ENCODE measurements around the gene GAA. TPM values are rescaled to one million over a fixed set of nuclear protein-coding genes. Genes with fewer than 3 reads are reported as not detected.

GAA gene
- total RNA-seq, 2 experiments from 2014 or later, result 43.2 to 51.6 TPM

- no peak overlapping the region for H3K4me3 ChIP-seq (ENCODE audit: low read depth, low read length, poor library complexity, severe bottlenecking)
- no peaks in the 10 kb centered on the region for H3K9me3 ChIP-seq (ENCODE audit: low read length)
- H2AFZ ChIP-seq (ENCODE audit: low read length), result no peak overlapping the region
- POLR2A ChIA-PET, result interaction anchor here (0.7 kb wide), 1 partner anchor 156 kb away, joined by 3 read pairs; no protein-coding TSS in a partner anchor
- no peaks in the 10 kb centered on the region for H4K20me1 ChIP-seq (ENCODE audit: insufficient read depth, low read length)
- intact Hi-C loops (cut with micrococcal nuclease; ENCODE audit: unreplicated experiment), result no loop called here
- no peaks in the 10 kb centered on the region for H3K36me3 ChIP-seq (ENCODE audit: insufficient read depth, low read length)
- no peaks in the 10 kb centered on the region for H3K79me2 ChIP-seq (ENCODE audit: insufficient read depth, low read depth, low read length)
- CTCF ChIA-PET (ENCODE audit: unreplicated experiment), result no interaction called here
- H3K9me2 ChIP-seq (ENCODE audit: insufficient read depth, low read length), result no peaks in the 10 kb centered on the region
- TF ChIP-seq CTCF (conservative IDR thresholded peaks at IDR 0.05; ENCODE audit: low read length) (no peak), EZH2phosphoT487 (IDR thresholded peaks at IDR 0.05; ENCODE audit: borderline replicate concordance, low read depth, low read length) (no peak)
- H3K4me1 ChIP-seq (ENCODE audit: insufficient read depth, low read length, poor library complexity, severe bottlenecking), result no peaks in the 10 kb centered on the region
- H3K27ac ChIP-seq (ENCODE audit: low read depth, low read length, poor library complexity, severe bottlenecking), result no peak overlapping the region
- BruUV-seq (replicated peaks), result no TSS peak
- DNase-seq (ENCODE audit: low spot score), result no peak
- H3K4me2 ChIP-seq (ENCODE audit: low read length), result no peak overlapping the region
Observed at GRCh38 chr17:80122926-80123505, 21.6 kb downstream of the GAA start.

- no TSS peak for BruUV-seq (replicated peaks)
- POLR2A ChIA-PET, result interaction anchor here (0.6 to 0.7 kb wide), 2 partner anchors 10 to 52 kb away, joined by 3 read pairs; no protein-coding TSS in a partner anchor
- no peak overlapping the region for H3K4me2 ChIP-seq (ENCODE audit: low read length)
Observed at GRCh38 chr17:80123791-80124190, 22.4 kb downstream of the GAA start.

More at GRCh38 chr17:80123791-80124190, 22.4 kb downstream of the GAA start:
- H2AFZ ChIP-seq (ENCODE audit: low read length), result no peak overlapping the region
- H4K20me1 ChIP-seq (ENCODE audit: insufficient read depth, low read length), result no peaks in the 10 kb centered on the region
- no peak for DNase-seq (ENCODE audit: low spot score)
- H3K36me3 ChIP-seq (ENCODE audit: insufficient read depth, low read length), result no peaks in the 10 kb centered on the region
- H3K9me3 ChIP-seq (ENCODE audit: low read length), result no peaks in the 10 kb centered on the region
- no peak overlapping the region for H3K27ac ChIP-seq (ENCODE audit: low read depth, low read length, poor library complexity, severe bottlenecking)
- CTCF ChIA-PET (ENCODE audit: unreplicated experiment), result no interaction called here
- no peaks in the 10 kb centered on the region for H3K79me2 ChIP-seq (ENCODE audit: insufficient read depth, low read depth, low read length)
- no peaks in the 10 kb centered on the region for H3K9me2 ChIP-seq (ENCODE audit: insufficient read depth, low read length)
- no peak overlapping the region for H3K4me3 ChIP-seq (ENCODE audit: low read depth, low read length, poor library complexity, severe bottlenecking)
- TF ChIP-seq EZH2phosphoT487 (IDR thresholded peaks at IDR 0.05; ENCODE audit: borderline replicate concordance, low read depth, low read length), result no peak
- no peak for TF ChIP-seq CTCF (conservative IDR thresholded peaks at IDR 0.05; ENCODE audit: low read length)
- H3K4me1 ChIP-seq (ENCODE audit: insufficient read depth, low read length, poor library complexity, severe bottlenecking), result no peaks in the 10 kb centered on the region
- intact Hi-C loops (cut with micrococcal nuclease; ENCODE audit: unreplicated experiment), result no loop called here
